IPS-NIHi7 (cell line): ENCODE results near the gene BTF3L4.

Source experiments
- DNase-seq: peaks from one replicate; pipeline ENCODE4 v3.0.0; 2012; ENCODE audit warnings: mixed read lengths; ENCODE audit errors: extremely low spot score

The BTF3L4 gene

DNA sequence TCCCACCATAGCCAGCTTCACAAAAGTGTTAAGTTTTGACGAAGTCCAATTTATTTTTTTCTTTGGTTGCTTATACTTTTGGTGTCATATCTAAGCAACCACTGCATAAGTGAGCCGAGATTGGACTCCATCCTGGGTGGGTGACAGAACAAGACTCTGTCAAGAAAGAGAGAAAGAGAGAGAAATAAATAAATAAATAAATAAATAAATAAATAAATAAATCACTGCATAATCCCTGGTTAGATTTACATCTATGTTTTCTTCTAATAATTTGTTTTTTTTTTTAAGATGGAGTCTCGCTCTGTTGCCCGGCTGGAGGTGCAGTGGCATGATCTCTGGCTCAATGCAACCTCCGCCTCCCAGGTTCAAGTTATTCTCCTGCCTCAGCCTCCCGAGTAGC is 67.5 kb downstream of the BTF3L4 start:
- DNase-seq: no peak

DNA sequence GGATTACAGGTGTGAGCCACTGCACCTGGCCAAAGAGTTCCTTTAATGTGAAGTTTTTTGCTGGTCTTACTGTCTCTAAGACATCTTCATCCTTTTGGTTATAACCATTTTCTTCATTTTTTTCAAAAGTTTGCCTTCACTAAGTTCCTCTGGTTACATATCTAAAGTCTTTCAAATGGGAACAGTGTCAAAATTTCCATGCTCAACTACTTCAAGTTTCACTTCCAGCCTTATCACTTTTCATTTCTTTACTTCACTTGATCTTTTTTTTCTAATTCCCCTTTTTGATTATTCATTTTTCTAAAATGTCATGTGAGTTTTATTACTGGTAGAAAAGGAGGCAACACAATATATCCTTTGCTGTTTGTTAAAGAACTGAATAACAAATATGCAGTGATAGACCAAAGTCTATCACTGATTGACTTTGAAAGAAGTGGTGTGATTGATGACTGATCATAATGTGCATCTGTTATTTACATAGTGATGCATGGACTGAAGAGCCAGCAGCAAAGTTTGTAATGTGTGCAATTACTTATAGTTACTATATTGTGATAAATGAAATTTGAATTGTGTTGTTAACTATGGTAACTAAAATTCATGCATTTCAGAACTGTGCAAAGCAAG is 69.8 kb downstream of the BTF3L4 start:
- no peak for DNase-seq

DNA sequence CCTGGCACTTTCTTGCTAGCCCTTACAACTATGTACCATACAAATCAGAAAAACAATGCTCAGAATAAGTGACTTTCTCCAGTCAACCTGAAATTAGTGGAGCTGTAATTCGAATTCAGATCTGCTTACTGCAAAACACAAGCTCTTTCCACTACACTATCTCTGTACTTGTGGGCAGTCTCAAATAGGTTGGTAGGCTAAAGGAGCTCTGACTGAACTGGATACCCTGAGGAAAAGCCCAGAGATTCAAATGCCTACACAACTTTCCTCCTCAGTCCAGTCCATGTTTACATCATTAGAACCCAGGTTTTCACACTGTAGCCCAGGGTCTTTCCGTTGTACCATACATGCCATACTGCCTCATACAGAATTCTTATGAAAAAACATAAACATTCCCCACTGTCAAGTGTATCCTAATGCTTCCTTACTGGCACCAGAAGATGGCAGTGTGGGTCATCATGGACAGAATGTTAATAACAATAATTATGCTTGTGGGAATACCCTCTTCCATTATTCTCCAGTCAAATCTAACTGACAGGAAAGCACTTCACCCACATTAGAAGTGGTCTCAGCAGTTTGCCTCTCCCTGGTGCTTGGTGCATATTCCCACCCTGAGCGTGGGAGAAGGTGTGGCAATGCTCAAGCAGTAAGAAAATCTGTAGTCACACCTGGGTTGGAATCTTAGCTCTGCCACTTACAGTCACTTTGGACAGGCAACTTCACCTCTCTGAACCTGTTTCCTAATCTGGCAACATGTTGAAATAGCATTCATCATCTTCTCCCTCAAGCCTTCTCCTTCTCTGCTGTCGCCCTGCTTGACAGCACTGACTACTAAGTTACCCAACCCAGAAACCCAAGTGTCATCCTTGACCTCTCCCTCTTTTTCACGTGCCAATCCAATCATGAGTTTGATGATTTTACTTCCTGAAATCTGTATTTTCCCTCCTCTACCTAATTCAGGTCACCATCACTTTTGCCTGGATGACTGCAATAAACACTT is 71.4 kb downstream of the BTF3L4 start:
- no peak for DNase-seq

DNA sequence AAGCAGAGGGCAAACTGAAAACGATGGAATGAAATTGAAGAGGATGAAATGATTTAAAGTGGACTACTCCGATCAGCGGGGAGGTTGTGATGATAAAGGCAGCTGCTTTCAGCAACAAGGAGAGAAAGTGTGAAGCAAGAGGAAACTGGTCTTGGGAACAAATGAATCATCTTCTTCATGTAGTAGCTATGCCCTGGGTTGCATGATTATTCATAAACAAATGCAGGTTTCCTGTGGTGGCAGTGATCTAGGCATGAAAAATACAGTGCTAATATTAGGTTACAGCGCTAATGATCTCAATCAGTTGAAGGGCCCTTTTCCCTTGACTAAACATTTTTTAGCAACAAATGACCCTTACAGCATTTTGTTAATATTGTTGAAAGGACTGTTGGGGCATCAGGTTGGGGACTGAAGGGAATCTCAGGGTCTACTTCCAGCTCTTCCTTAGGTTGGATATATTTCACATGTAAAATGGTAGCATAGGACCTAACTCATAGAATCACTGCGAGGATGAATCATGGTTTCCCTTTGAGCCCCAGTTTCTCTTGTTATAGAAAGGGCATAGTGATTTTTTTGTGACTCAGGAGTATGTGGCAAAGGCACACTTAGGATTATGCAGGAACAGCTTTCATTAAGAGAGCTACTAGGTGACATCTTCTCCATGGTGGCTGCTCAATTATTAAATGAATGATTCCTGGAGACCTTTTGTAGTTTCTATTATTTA is 83.9 kb downstream of the BTF3L4 start:
- no peak for DNase-seq
